GM12873 (cell line): ENCODE measurements around the gene XRCC1.

Source experiments
- CTCF ChIP-seq: IDR thresholded peaks from 2 replicates; pipeline ENCODE4 v1.5.1; 2012; ENCODE audit warnings: low read depth, mild to moderate bottlenecking, moderate library complexity, low read length, control low read depth; ENCODE audit not compliant: insufficient read depth; ENCODE audit errors: missing control alignments

Gene XRCC1

GRCh38 chr19:43575156-43575950 lies at the start of gene XRCC1, which contains the start of gene PINLYP:
Gene XRCC1 (minus strand): TSS chr19:43575527. CDS start chr19:43575458, 69 bp downstream.
Gene PINLYP (plus strand): TSS chr19:43575801. CDS start chr19:43577192, 1,391 bp downstream.
- TF ChIP-seq CTCF = no peak

DNA sequence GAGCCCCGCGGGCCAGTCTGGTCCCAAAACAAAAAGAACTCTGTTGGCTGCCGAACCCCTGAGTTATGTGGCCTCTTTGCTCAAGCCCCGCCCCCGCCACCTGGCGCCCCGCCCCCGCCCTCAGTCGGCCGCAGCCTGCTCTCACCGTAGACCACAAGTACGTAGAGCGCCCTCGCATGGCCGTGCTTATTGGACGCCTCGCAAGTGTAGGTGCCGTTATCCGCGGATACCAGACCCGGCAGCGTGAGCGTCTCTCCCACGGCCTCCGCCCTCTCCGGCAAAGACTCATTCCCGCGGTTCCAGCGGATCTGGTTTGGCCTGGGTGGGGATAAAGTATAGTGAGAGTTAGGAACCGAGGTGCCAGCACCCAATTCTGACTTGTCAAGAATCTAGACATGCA lies 49.6 kb upstream of the XRCC1 start:
- peak; percentile 54 for TF ChIP-seq CTCF

- no peak for TF ChIP-seq CTCF
These were observed 48.8 kb upstream of the XRCC1 start for GRCh38 chr19:43623889-43624670.

DNA sequence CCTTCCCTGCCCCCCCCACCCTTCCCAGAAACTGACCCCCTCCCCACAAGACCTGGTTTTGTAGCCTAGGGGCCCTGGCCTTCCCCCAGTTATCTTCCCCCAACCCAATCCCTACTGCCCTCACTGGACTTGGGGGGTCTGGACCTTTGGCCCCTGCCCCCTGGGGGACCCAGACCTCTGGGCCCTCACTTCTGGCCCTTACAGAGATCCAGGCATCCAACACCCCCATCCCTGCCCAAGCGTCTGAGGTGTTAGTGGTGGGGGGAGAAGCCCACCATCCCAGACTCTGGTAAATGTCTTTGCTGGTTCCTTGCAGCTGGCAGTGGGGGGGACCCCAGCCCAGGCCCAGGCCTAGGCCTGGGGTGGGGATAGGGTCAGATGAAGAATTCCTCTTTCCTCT lies 47.6 kb upstream of the XRCC1 start:
- no peak for TF ChIP-seq CTCF

DNA sequence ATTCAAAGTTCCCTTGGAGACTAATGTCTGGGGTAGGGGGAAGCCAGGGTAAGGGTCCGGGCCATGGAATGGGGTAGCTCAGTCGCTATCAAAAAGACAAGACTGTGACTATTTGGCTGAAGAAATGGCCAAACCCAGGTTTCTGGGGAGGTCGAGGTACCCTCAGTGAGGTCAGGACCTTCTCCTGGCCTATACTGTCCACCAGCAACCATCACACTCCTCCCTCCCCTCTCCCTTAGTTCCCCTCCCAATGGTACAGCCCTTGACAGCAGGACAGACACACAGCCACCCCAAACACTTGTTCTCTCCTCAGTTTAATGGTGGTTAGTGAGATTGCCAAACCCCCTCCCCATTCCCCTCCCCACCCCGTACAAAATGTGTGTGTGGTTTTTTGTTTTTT lies 46.7 kb upstream of the XRCC1 start:
- no peak for TF ChIP-seq CTCF

GRCh38 chr19:43620061-43621001 lies 45.0 kb upstream of the XRCC1 start:
- TF ChIP-seq CTCF = no peak
